ENCODE results near the gene DHRSX.

DNA sequence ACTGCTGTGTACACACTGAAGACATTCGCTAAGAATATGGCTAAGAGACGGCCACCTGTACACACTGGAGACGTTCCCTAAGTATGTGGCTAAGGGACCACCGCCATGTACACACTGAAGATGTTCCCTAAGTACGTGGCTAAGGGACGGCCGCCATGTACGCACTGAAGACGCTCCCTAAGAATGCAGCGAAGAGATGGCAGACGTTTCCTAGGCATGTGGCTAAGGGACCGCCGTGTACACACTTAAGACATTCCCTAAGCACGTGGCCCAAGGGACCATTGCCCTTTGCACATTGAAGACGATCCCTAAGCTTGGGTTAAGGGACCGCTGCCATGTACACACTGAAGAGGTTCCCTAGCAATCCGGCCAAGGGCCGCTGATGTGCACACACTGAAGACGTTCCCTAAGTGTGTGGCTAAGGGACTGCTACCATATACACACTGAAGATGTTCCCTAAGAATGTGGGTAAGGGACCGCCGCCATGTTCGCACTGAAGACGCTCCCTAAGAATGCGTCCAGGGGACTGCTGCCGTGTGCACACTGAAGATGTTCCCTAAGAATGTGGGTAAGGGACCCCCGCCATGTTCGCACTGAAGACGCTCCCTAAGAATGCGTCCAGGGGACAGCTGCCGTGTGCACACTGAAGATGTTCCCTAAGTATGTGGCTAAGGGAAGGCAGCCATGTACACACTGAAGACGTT is 36.7 kb downstream of the DHRSX start:
- TF ChIP-seq, protein P1, sequence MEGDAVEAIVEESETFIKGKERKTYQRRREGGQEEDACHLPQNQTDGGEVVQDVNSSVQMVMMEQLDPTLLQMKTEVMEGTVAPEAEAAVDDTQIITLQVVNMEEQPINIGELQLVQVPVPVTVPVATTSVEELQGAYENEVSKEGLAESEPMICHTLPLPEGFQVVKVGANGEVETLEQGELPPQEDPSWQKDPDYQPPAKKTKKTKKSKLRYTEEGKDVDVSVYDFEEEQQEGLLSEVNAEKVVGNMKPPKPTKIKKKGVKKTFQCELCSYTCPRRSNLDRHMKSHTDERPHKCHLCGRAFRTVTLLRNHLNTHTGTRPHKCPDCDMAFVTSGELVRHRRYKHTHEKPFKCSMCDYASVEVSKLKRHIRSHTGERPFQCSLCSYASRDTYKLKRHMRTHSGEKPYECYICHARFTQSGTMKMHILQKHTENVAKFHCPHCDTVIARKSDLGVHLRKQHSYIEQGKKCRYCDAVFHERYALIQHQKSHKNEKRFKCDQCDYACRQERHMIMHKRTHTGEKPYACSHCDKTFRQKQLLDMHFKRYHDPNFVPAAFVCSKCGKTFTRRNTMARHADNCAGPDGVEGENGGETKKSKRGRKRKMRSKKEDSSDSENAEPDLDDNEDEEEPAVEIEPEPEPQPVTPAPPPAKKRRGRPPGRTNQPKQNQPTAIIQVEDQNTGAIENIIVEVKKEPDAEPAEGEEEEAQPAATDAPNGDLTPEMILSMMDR (IDR thresholded peaks at IDR 0.05) = no peak
- no peak for TF ChIP-seq POLR2A (IDR thresholded peaks at IDR 0.05)

Measured in testis (tissue), 2 donors.